ENCODE measurements around the gene ZNF385B.

Gene ZNF385B

DNA sequence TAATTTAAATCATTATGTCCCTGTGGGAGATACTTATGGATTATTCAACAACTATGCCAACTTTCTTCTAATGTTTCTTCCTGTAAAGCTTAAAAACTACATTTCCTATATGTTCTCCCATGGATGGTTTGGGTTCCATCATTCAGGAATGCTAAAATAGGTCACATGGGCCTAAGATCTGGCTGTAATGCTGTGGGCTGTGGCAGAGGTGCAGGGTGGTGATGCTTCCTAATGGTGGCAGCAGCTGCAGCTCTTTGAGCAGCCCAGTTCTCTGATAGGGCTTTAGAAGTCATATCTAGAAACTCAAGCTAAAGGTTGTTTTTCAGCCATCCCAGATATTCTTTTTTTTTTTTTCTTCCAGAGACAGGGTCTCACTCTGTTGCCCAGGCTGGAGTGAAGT lies 266.1 kb downstream of the ZNF385B start:
- Histone ChIP-seq H3K79me2 (ENCODE audit: low read length) (no peaks in the 10 kb centered on the region), H2AFZ (ENCODE audit: low read length) (no peak overlapping the region), H3K9me3 (replicated peaks; ENCODE audit: insufficient read depth, low read length) (no peaks in the 10 kb centered on the region), H3K36me3 (replicated peaks; ENCODE audit: insufficient read depth, low read length) (no peaks in the 10 kb centered on the region), H3K4me3 (ENCODE audit: low read length) (no peak overlapping the region), H3K4me2 (ENCODE audit: low read depth, low read length) (no peak overlapping the region), H4K20me1 (ENCODE audit: insufficient read depth, low read length) (no peaks in the 10 kb centered on the region), H3K9me2 (replicated peaks; ENCODE audit: insufficient read depth, low read length) (no peaks in the 10 kb centered on the region), H3K9ac (ENCODE audit: low read length) (no peak overlapping the region), H3K27ac (ENCODE audit: low read length) (no peak overlapping the region), H3K27me3 (replicated peaks; ENCODE audit: insufficient read depth, low read length) (no peaks in the 10 kb centered on the region), H3F3A (ENCODE audit: insufficient read depth, low read length) (peaks cover 8% of the 10 kb centered on the region; the same call in 1 of the 2 replicates), H3K4me1 (ENCODE audit: low read length) (peaks cover 15% of the 10 kb centered on the region)
- peak; percentile 23 for DNase-seq
- TF ChIP-seq EZH2phosphoT487 (IDR thresholded peaks at IDR 0.05; ENCODE audit: low read length) = no peak
- TF ChIP-seq, protein P1, sequence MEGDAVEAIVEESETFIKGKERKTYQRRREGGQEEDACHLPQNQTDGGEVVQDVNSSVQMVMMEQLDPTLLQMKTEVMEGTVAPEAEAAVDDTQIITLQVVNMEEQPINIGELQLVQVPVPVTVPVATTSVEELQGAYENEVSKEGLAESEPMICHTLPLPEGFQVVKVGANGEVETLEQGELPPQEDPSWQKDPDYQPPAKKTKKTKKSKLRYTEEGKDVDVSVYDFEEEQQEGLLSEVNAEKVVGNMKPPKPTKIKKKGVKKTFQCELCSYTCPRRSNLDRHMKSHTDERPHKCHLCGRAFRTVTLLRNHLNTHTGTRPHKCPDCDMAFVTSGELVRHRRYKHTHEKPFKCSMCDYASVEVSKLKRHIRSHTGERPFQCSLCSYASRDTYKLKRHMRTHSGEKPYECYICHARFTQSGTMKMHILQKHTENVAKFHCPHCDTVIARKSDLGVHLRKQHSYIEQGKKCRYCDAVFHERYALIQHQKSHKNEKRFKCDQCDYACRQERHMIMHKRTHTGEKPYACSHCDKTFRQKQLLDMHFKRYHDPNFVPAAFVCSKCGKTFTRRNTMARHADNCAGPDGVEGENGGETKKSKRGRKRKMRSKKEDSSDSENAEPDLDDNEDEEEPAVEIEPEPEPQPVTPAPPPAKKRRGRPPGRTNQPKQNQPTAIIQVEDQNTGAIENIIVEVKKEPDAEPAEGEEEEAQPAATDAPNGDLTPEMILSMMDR (IDR thresholded peaks at IDR 0.05; ENCODE audit: low read length) = peak; percentile 56
- TF ChIP-seq EZH2 (optimal IDR thresholded peaks at IDR 0.05; ENCODE audit: low read depth, low read length) = no peak

DNA sequence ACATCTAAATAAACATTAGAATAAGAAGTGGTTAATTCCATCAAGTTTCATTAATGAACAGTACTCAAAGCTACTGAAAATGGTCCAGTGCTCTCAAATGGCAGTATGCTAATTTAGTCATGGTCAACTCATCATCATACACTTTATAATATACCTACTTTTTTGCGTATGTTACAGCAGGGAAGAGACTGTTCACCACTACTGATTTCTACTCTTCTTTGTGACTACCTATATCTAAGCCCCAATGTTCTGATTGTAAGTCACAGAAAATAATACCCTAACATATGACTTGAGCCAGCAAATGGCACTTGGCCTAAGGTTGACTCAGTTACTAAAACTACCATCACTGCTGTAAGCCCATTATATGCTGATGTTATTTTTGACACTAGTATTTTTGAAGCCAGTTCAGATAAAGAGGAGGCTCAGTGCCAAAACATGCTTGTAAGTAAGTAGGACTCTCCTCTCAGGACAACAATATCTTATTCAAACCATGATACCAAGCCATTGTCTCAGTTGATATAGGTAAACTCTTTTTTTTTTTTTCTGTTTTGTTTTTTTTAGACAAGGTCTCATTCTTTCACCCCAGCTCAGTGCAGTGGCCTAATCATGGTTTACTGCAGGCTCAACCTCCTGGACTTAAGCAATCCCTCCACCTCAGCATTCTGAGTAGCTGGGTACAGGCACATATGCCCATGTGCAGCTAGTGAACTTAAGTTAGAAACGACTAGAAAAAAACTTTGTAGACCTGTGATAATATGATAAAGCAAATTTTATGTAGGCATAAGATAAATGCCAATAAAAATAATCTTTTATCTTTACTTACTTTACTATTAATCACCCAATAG lies 266.9 kb downstream of the ZNF385B start:
- no peaks in the 10 kb centered on the region for H3K79me2 ChIP-seq (ENCODE audit: low read length)
- H3K9me2 ChIP-seq (replicated peaks; ENCODE audit: insufficient read depth, low read length) = no peaks in the 10 kb centered on the region
- no peaks in the 10 kb centered on the region for H3K36me3 ChIP-seq (replicated peaks; ENCODE audit: insufficient read depth, low read length)
- H3K4me2 ChIP-seq (ENCODE audit: low read depth, low read length) = no peak overlapping the region
- no peak overlapping the region for H2AFZ ChIP-seq (ENCODE audit: low read length)
- no peaks in the 10 kb centered on the region for H3K27me3 ChIP-seq (replicated peaks; ENCODE audit: insufficient read depth, low read length)
- H3F3A ChIP-seq (ENCODE audit: insufficient read depth, low read length) = peaks cover 8% of the 10 kb centered on the region; the same call in 1 of the 2 replicates
- no peak for DNase-seq
- TF ChIP-seq, protein P1 (IDR thresholded peaks at IDR 0.05; ENCODE audit: low read length) = no peak
- no peak for TF ChIP-seq EZH2phosphoT487 (IDR thresholded peaks at IDR 0.05; ENCODE audit: low read length)
- no peak overlapping the region for H3K4me3 ChIP-seq (ENCODE audit: low read length)
- H3K4me1 ChIP-seq (ENCODE audit: low read length) = peaks cover 16% of the 10 kb centered on the region
- no peak overlapping the region for H3K9ac ChIP-seq (ENCODE audit: low read length)
- H3K9me3 ChIP-seq (replicated peaks; ENCODE audit: insufficient read depth, low read length) = no peaks in the 10 kb centered on the region
- H3K27ac ChIP-seq (ENCODE audit: low read length) = no peak overlapping the region
- no peaks in the 10 kb centered on the region for H4K20me1 ChIP-seq (ENCODE audit: insufficient read depth, low read length)

DNA sequence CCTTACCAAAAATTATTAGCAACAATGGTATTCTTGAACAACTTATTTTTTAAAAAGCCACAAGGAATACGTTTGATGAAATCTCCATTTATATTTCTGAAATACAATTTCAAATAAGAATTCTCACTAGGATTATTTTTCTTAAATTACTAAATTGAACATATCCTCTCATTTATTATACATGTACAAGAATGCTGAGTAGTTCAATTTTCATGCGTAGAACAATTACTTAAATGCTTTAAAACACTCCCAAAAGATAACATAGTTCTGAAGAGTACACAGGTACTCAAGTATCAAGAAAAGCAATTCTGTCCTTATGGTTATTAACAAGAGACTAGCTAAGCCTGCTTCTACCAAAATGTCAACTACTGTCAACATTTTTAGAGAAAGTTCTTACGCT lies 268.1 kb downstream of the ZNF385B start:
- Histone ChIP-seq H3K27me3 (replicated peaks; ENCODE audit: insufficient read depth, low read length) (no peaks in the 10 kb centered on the region), H2AFZ (ENCODE audit: low read length) (no peak overlapping the region), H3K4me2 (ENCODE audit: low read depth, low read length) (no peak overlapping the region), H4K20me1 (ENCODE audit: insufficient read depth, low read length) (no peaks in the 10 kb centered on the region), H3K36me3 (replicated peaks; ENCODE audit: insufficient read depth, low read length) (no peaks in the 10 kb centered on the region), H3F3A (ENCODE audit: insufficient read depth, low read length) (peaks cover 16% of the 10 kb centered on the region; the same call in 1 of the 2 replicates), H3K9me2 (replicated peaks; ENCODE audit: insufficient read depth, low read length) (no peaks in the 10 kb centered on the region), H3K4me1 (ENCODE audit: low read length) (peaks cover 28% of the 10 kb centered on the region), H3K79me2 (ENCODE audit: low read length) (no peaks in the 10 kb centered on the region), H3K27ac (ENCODE audit: low read length) (no peak overlapping the region), H3K9ac (ENCODE audit: low read length) (no peak overlapping the region), H3K4me3 (ENCODE audit: low read length) (no peak overlapping the region), H3K9me3 (replicated peaks; ENCODE audit: insufficient read depth, low read length) (no peaks in the 10 kb centered on the region)
- no peak for DNase-seq
- no peak for TF ChIP-seq EZH2phosphoT487 (IDR thresholded peaks at IDR 0.05; ENCODE audit: low read length)
- TF ChIP-seq, protein P1 (IDR thresholded peaks at IDR 0.05; ENCODE audit: low read length) = no peak
- no peak for TF ChIP-seq EZH2 (optimal IDR thresholded peaks at IDR 0.05; ENCODE audit: low read depth, low read length)

Data from MM.1S (cell line).